Activated CD4-positive, CD25-positive, alpha-beta regulatory T cell treated with anti-CD3 and anti-CD28 coated beads, Interleukin-2, amount 50 U/mL, for 72 hours (primary cell): ENCODE measurements around the gene PHACTR3.

ENCODE experiments used
- DNase-seq: peaks from one replicate; pipeline ENCODE4 v3.0.0; 2021

PHACTR3 gene

DNA sequence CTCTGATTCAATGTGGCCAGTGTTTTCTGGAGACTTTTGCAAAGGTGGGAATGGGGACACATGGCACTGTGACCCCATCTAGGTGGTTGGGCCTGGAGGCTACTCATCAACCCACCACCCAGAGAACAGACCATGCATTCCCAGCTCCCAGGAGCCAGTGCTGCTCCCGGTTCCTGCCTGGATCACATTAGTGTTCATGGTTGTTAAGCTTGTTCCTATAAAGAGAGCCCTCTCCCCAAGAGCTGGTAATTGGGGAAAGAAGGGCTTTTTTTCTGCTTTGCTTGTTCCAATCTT lies 102.0 kb downstream of the PHACTR3 start:
- no peak for DNase-seq

- no peak for DNase-seq
Measured at GRCh38 chr20:59708326-59708725, 104.0 kb downstream of the PHACTR3 start.

DNA sequence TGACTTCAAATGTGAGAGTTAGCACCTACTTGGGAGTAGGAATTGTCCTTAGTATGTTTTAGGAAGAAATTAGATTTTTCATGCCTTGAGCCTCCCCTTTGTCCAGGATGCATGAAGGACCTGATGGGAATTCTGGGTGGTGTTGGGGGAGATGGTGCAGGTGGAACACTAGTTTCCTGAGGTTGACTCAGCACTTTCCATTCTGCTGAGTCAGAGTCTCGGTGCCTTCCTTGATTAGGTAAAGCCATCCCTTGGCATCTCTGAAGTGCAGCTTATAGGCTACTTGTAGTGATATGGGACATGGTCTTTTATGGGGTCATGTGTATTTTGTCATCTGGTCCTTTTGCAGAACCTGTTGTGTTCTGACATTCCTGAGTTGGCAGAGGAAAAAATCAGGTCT lies 105.3 kb downstream of the PHACTR3 start:
- no peak for DNase-seq

- DNase-seq = no peak
Measured at GRCh38 chr20:59718071-59718470, 113.7 kb downstream of the PHACTR3 start.

GRCh38 chr20:59718751-59719150 lies 114.4 kb downstream of the PHACTR3 start:
- no peak for DNase-seq

- no peak for DNase-seq
Measured at GRCh38 chr20:59720013-59720412, 115.7 kb downstream of the PHACTR3 start.

- DNase-seq = no peak
Measured at GRCh38 chr20:59721386-59721785, 117.0 kb downstream of the PHACTR3 start.

DNA sequence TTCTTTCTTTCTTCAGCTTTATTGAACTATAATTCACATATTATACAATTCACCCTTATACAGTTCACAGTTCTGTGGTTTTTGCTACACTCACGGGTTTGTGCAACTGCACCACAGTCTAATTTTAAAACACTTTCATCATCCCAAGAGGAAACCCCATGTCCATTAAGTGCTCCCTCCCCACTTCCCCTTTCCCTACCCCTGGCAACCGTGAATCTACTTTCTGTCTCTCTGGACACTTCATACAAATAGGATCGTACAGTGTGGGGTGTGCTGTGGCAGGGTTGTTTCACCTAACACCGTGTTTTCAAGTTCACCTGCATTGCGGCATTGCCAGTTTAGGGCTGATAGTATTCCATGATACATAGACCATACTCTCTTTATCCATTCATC lies 118.8 kb downstream of the PHACTR3 start:
- DNase-seq = no peak

- no peak for DNase-seq
Measured at GRCh38 chr20:59723607-59724456, 119.5 kb downstream of the PHACTR3 start.

DNA sequence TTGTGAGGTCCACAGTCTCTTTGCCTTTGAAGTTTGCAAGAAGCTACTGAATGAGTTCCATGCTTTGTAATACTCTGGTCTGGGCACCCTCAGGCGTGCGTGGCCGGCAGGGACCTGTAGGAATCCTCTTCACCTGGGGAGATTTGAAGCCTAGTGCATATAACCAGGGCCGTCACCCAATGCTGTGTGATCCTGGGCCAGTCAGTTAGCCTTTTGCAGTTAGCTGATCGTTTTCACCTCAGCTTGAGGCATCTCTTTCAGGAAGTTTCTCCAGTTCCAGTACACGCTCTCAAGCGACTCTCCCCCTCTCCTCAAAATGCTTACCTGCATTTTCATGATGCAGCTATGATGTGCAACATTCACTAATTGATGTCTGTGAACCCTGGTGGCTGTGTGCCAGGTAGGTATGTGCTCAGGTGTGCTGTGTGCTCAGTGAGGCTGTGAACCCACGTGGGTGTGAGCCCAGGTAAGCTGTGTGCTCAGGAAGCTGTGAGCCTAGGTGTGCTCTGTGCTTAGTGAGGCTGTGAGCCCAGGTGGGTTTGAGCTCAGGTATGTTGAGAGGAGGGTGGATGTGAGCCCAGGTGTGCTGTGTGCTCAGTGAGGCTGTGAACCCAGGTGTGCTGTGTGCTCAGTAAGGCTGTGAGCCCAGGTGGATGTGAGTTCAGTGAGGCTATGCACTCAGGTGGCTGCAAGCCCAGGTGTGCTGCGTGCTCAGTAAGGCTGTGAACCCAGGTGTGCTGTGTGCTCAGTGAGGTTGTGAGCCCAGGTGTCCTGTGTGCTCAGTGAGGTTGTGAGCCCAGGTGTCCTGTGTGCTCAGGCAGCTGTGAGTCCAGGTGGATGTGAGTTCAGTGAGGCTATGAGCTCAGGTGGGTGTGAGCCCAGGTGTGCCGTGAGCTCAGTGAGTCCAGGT lies 120.4 kb downstream of the PHACTR3 start:
- no peak for DNase-seq

GRCh38 chr20:59725476-59726280 lies 121.3 kb downstream of the PHACTR3 start:
- no peak for DNase-seq

DNA sequence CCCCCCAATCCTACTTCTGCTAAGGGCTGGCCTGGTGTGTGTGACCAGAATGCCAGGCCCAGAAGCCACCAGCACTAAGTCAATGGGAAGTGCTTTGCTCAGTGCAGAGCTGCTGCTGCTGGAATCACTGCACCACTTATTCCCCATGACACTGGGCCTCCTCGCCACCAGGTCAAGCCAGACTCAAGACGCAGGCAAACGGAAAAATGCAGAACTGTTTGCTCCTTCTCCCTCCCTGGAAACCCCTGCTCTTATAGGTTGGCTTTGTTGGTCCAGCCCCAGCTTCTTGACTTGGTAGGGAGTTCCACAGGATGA lies 121.9 kb downstream of the PHACTR3 start:
- no peak for DNase-seq

GRCh38 chr20:59728722-59729430 lies 124.5 kb downstream of the PHACTR3 start:
- no peak for DNase-seq

- no peak for DNase-seq
Measured at GRCh38 chr20:59729506-59729905, 125.2 kb downstream of the PHACTR3 start.

DNA sequence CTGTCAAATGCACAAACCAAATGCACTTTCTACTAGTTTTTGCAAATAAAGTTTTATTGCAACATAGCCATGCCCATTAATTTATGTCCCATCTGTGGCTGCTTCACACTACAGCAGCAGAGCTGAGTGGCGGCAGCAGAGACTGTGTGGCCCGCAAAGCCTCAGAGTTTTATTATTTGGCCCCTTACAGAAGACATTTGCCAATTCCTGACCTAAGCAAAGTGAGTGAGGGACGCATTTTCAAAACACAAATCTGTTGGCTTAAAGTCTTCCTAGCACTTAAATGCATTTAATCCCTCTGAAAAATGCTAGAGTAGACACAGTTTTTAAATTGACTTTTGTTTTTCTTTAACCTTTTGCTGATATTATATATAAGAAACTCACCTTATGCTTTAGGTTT lies 126.4 kb downstream of the PHACTR3 start:
- no peak for DNase-seq

DNA sequence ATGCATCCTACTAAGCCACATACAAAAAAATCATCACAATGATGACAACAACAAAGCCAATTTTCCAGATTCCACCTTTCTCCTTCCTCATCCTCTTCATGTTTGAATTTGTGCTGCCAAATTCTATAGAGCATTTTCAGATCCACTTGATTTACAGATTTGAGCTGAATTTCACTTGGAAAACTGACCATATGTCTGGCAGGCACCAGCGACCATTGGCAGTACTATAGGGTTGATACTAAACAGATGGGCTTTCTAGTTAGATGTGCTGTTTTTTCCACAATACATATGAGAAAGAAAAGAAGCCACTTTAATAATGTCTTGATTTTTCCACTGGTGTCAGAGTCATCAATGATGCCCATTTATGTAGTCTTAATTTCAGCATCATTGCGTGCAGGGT lies 127.0 kb downstream of the PHACTR3 start:
- no peak for DNase-seq

GRCh38 chr20:59733351-59733750 lies 129.0 kb downstream of the PHACTR3 start:
- DNase-seq = no peak

- no peak for DNase-seq
Measured at GRCh38 chr20:59735486-59735885, 131.1 kb downstream of the PHACTR3 start.

DNA sequence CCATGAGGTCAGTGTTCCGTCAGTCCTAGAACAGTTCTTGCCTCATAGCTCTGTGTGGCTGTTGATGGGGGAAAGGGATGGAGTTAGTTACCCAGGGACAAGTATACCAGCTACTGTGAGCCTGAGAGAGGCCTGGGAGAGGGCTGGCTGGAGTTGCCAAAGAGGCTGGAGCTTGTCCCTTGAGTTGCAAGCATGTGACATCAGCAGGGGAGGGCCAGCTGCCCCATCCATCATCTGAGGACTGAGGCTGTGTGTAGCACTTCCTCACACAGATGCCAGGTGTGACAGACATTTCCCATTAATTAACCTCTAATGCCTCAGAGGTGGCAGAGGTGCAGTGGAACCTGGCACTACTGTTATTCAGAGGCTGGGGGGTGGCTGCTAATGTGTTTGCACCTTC lies 131.6 kb downstream of the PHACTR3 start:
- DNase-seq = no peak

DNA sequence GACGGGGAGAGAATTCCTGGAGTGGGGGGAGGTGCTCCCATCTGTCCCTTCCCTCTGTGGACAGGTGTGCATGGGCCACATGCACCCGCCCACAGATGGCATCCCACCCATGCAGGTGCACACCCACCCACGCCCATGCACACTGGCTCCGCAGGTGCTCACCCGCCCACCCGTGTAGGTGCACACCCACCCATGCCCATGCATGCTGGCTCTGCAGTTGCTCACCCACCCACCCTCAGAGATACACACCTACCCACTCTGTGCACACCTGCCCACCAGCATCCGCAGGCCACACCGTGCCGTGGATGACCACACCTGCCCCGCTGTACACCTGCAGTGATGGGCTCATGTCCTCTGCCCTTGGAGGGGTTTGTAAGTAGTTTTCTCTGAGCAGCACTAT lies 132.0 kb downstream of the PHACTR3 start:
- no peak for DNase-seq

DNA sequence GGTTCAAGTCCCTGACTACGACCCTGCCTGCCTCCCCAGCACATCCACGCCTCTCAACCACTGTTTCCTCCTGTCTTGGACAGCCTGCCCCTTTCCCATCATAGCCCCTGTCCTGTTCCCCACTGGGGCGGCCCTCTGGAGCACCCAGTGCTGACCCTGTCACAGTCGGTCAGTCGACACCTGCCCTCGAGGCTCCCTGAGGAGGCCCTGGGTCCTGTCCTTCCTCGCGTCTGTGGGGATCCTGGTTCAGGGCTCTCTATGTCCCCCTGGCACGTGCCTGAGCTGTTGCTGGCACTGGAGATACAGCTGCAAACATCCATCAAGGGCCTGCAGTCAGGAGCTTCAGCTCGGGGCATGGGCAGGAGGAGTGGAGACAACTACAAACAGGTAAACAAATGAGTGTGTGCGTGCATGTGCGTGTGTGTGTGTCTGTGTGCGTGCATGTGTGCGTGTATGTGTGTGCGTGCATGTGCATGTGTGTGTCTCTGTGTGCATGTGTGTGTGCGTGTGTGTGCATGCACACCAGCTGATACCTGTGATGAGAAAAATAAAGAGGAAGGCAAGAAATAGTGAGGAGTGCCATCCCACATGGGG lies 132.8 kb downstream of the PHACTR3 start:
- no peak for DNase-seq

DNA sequence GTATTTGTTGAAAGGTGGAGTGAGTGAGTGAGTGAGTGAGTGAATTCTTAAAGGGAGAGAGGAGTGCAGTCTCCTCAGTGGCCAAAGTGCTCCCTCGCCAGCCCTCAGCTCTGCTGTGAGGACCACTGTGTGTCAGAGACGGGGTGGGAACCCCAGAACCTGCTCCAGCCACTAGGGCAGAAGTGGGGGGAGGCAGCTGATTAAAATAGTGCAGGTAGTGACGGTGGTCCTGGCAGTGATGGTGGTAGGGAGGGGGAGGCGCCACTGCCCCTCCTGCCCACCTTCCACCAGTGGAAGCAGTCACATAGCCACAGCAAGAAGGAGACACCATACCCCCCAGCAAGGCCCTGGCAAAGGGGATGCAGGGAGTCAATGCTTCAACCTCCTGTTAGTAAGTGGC lies 133.5 kb downstream of the PHACTR3 start:
- DNase-seq = no peak

GRCh38 chr20:59738851-59739250 lies 134.5 kb downstream of the PHACTR3 start:
- DNase-seq = no peak
